T-helper 22 cell (primary cell): ENCODE data around the gene ODF2.

ENCODE experiments used
- DNase-seq: peaks from one replicate; pipeline ENCODE4 v3.0.0-alpha.2; 2020; ENCODE audit warnings: low read depth

The ODF2 gene

GRCh38 chr9:128528445-128529160, 72.8 kb downstream of the ODF2 start:
- no peak for DNase-seq

GRCh38 chr9:128529191-128529590, 73.4 kb downstream of the ODF2 start:
- DNase-seq, result no peak

DNA sequence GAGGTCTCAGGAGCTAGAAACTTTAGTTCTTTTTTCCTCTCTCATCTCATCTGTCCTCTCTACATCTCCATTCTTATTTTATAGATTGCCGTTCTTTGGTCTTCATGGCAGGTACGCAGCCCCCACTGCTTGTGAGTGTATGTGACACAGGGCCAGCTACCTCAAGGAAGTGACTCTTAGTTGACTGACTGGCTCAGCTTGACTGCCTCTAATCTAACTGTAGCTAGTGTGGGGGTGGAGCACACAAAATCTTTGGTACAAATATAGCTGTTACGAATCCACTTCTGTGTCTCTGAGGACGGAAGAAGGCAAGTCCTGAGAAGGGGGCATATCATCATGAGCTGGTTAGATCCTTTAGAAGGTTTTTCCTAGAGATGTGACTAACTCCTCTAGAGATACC, 76.8 kb downstream of the ODF2 start:
- no peak for DNase-seq

- DNase-seq, result no peak
Measured at GRCh38 chr9:128540634-128541360, 85.0 kb downstream of the ODF2 start.

DNA sequence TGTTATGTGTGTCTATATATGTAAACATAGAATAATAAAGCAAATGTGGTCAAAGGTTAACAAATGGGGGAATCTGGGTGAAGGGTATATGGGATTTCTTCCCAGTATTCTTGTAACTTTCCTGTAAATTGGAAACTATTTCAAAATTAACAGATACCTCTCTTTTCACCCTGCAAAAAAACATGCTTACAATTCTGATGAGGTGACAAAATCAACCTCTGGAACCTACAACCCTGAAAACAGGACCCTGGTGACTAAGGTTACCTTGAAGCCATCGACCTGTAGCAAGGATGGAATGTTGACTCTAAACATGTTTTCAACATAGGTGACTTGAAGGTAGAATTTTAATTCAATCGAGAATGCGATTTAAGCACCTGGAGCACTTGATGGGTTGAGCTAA, 90.7 kb downstream of the ODF2 start:
- no peak for DNase-seq

DNA sequence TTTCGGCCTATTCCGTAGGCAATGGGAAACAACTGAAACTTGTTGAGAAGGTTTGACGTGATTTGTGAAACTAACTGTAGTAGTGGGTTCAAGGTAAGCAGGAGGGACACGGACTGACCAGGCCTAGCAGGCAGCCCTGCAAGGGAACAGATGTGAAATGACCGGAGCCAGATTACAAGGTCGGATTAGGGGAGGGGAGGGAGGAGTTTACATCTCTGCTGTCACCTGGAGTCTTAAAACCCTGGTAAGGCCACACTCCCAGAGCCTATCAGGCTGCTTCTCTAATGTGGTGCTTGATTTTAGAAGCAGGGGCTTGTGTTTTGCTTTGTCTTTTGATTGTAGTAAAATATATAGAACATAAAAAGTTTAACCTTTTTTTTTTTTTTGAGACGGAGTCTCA, 93.1 kb downstream of the ODF2 start:
- DNase-seq, result no peak

GRCh38 chr9:128550226-128550625, 94.4 kb downstream of the ODF2 start:
- no peak for DNase-seq
